ENCODE measurements around the gene TAS1R3. TPM values are rescaled to one million over a fixed set of nuclear protein-coding genes. Genes with fewer than 3 reads are reported as not detected.

TAS1R3 gene
- total RNA-seq, 1 experiment from 2014 or later: 0.22 TPM

GRCh38 chr1:1292851-1293250 is 38.2 kb upstream of the TAS1R3 start:
- POLR2A ChIA-PET: no interaction called here
- Mint-ChIP-seq H3K27me3 (ENCODE audit: low read depth) (no peaks in the 10 kb centered on the region), H3K4me1 (peaks cover 4% of the 10 kb centered on the region; the same call in 1 of the 2 replicates), H3K9me3 (no peaks in the 10 kb centered on the region), H3K36me3 (no peaks in the 10 kb centered on the region), H3K27ac (no peak overlapping the region), H3K4me3 (no peak overlapping the region)
- ATAC-seq (no peak), DNase-seq (ENCODE audit: low spot score) (no peak)
- CTCF ChIA-PET: interaction anchor here (0.6 to 4.3 kb wide), 9 partner anchors 9 to 316 kb away, joined by 3 to 81 read pairs (median 7); partner anchors contain the start of genes SCNN1D and UBE2J2
- TF ChIP-seq SOX15 (CRISPR knock-in tag; IDR thresholded peaks at IDR 0.05): no peak
- TF ChIP-seq JUN (CRISPR knock-in tag; IDR thresholded peaks at IDR 0.05): no peak

- TF ChIP-seq ATF3 (CRISPR knock-in tag; conservative IDR thresholded peaks at IDR 0.05) (no peak), SP1 (CRISPR knock-in tag; conservative IDR thresholded peaks at IDR 0.05) (peak; percentile 37; the same call in 1 of the 2 replicates), TCF7 (CRISPR knock-in tag; IDR thresholded peaks at IDR 0.05; ENCODE audit: low read depth) (0 out of 2 replicates have a peak, but pooled peaks have one; percentile 16), HMGXB4 (CRISPR knock-in tag; IDR thresholded peaks at IDR 0.05) (no peak), ETV6 (CRISPR knock-in tag; IDR thresholded peaks at IDR 0.05) (no peak), NFYB (CRISPR knock-in tag; conservative IDR thresholded peaks at IDR 0.05; ENCODE audit: low read depth) (no peak)
- TF ChIP-seq, protein P1, sequence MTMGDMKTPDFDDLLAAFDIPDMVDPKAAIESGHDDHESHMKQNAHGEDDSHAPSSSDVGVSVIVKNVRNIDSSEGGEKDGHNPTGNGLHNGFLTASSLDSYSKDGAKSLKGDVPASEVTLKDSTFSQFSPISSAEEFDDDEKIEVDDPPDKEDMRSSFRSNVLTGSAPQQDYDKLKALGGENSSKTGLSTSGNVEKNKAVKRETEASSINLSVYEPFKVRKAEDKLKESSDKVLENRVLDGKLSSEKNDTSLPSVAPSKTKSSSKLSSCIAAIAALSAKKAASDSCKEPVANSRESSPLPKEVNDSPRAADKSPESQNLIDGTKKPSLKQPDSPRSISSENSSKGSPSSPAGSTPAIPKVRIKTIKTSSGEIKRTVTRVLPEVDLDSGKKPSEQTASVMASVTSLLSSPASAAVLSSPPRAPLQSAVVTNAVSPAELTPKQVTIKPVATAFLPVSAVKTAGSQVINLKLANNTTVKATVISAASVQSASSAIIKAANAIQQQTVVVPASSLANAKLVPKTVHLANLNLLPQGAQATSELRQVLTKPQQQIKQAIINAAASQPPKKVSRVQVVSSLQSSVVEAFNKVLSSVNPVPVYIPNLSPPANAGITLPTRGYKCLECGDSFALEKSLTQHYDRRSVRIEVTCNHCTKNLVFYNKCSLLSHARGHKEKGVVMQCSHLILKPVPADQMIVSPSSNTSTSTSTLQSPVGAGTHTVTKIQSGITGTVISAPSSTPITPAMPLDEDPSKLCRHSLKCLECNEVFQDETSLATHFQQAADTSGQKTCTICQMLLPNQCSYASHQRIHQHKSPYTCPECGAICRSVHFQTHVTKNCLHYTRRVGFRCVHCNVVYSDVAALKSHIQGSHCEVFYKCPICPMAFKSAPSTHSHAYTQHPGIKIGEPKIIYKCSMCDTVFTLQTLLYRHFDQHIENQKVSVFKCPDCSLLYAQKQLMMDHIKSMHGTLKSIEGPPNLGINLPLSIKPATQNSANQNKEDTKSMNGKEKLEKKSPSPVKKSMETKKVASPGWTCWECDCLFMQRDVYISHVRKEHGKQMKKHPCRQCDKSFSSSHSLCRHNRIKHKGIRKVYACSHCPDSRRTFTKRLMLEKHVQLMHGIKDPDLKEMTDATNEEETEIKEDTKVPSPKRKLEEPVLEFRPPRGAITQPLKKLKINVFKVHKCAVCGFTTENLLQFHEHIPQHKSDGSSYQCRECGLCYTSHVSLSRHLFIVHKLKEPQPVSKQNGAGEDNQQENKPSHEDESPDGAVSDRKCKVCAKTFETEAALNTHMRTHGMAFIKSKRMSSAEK (CRISPR knock-in tag; IDR thresholded peaks at IDR 0.05; ENCODE audit: borderline replicate concordance): no peak
- TF ChIP-seq, protein P2, sequence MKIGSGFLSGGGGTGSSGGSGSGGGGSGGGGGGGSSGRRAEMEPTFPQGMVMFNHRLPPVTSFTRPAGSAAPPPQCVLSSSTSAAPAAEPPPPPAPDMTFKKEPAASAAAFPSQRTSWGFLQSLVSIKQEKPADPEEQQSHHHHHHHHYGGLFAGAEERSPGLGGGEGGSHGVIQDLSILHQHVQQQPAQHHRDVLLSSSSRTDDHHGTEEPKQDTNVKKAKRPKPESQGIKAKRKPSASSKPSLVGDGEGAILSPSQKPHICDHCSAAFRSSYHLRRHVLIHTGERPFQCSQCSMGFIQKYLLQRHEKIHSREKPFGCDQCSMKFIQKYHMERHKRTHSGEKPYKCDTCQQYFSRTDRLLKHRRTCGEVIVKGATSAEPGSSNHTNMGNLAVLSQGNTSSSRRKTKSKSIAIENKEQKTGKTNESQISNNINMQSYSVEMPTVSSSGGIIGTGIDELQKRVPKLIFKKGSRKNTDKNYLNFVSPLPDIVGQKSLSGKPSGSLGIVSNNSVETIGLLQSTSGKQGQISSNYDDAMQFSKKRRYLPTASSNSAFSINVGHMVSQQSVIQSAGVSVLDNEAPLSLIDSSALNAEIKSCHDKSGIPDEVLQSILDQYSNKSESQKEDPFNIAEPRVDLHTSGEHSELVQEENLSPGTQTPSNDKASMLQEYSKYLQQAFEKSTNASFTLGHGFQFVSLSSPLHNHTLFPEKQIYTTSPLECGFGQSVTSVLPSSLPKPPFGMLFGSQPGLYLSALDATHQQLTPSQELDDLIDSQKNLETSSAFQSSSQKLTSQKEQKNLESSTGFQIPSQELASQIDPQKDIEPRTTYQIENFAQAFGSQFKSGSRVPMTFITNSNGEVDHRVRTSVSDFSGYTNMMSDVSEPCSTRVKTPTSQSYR (CRISPR knock-in tag; IDR thresholded peaks at IDR 0.05): no peak
- no peaks in the 10 kb centered on the region for H3K36me3 Mint-ChIP-seq
- peak; percentile 73 for DNase-seq (ENCODE audit: low spot score)
- ChIA-PET CTCF (interaction anchor here (1.0 to 4.3 kb wide), 2 partner anchors 9 to 171 kb away, joined by 3 to 81 read pairs; no protein-coding TSS in a partner anchor), POLR2A (no interaction called here)
- no peaks in the 10 kb centered on the region for H3K9me3 Mint-ChIP-seq
- ATAC-seq: peak; percentile 73
- H3K4me1 Mint-ChIP-seq: peaks cover 4% of the 10 kb centered on the region; the same call in 1 of the 2 replicates
- no peak overlapping the region for H3K4me3 Mint-ChIP-seq
- no peaks in the 10 kb centered on the region for H3K27me3 Mint-ChIP-seq (ENCODE audit: low read depth)
- no peak overlapping the region for H3K27ac Mint-ChIP-seq
Observed at GRCh38 chr1:1293263-1294249, 37.5 kb upstream of the TAS1R3 start.

Data from WTC11 (cell line).